ENCODE results near the gene ZNF536. TPM values are rescaled to one million over a fixed set of nuclear protein-coding genes. Genes with fewer than 3 reads are reported as not detected.
"Not testable (repeated sequence)": the region's sequence is repeated elsewhere in the genome, so short reads cannot be mapped to it uniquely, and the experiment has no call there.

The ZNF536 gene
- total RNA-seq, 1 donor from 2014 or later, result not detected

DNA sequence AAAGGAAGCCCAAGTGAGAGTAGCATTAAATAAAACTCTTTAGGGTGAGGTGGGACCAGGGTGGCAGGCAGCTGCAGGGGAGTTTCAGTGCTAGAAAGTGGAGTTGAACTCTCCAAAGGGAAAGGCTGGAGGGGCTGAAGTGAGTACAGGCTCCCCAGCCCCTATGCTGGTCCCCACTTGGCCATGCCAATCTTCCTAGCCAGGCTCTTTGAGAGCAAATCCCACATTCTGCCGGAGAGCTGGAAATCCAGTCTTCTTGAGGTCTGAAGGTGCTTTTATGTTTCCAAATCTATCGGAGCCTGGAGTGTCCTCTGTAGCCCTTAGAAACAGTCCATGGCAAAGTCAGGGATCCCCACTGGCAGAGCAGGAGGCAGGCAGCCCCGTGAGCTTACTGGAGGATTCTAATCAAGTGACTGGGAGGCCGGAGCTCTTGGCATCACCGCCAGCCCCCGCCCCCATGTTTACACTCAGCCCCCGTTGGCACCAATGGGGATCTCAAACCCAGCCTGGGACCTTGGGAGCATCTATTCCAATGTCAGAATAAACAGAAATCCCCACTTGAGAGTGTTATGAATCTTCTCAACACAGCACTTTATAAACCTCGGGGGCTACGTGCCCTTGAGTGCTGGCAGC lies 18.3 kb downstream of the ZNF536 start:
- no peak for DNase-seq

DNA sequence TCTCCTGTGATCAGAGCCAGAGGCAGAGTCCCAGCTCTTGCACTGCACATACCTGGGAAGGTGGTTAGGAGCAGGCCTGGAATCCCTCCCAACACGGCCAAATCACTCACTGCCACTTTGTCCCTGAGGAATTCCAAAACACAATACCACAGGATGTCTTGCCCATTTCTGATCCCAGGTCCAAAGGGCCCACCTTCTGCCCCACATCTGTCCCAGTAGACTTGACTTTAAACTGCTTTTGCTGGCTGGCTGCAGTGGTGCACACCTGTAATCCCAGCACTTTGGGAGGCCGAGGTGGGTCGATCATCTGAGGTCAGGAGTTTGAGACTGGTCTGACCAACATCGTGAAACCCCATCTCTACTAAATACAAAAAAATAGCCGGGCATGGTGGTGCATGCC lies 18.9 kb downstream of the ZNF536 start:
- no peak for DNase-seq

DNA sequence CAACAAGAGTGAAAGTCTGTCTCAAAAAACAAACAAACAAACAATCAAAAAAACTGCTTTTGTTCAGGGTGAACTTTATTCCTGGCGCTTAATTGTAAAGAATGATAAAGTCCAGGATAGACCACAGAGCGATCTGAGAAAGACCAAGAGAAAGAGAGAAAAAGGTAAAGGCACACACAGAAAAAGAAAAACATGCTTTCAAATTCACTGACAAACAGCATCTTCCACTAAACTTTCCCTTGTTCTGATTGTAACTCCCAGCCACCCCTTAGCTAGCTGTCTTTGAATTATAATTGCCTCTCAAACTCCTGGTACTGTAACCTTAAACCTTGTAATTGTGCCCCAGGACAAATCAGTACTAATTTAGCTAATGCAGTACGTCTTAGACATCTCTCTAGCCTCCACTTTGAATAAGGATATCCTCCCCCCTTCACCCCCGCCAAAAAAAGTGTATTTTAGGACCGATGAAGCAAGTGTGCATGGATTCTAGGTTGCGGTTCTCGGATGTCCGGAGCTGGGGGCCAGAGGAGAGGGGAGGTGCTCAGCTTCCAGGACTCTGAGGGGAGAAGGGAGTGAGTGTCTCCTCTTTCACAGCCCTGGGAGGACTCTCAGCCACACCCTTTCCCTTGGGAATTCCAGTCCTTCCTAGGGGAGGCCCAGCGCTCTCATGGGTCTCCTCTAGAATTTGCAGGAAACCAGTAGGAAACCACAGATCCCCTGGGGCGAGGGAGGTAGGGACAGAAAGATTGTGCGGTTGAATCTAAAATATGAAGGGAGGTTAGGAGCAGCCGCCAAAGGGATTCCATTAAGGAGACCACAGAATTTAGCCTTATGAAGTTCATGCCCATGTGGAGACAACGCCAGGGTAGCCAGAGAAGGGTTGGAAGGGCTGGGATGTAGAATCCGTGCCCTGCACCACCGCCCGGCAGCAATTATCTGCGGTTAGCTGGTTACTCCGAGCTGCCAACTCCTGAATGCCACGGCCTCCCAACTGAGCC lies 19.7 kb downstream of the ZNF536 start:
- DNase-seq, result no peak

DNA sequence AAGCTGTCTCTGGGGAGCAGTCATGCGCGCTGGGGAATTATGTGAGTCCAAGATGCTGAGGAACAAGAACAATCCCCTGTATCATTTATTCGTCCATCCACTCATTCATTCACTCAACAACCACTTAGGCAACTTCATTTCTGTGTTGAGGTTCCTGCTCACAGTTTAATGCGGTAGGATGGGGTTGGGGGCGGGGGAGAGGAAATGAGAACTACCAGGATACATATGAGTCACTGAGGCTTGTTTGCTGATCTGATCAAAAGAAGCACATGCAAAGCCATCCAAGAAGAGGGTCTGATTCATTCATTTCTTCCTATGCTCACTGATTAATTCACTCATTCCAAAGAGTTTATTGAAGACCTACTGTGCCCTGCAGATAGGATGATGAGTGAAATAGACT lies 20.9 kb downstream of the ZNF536 start:
- DNase-seq, result no peak

DNA sequence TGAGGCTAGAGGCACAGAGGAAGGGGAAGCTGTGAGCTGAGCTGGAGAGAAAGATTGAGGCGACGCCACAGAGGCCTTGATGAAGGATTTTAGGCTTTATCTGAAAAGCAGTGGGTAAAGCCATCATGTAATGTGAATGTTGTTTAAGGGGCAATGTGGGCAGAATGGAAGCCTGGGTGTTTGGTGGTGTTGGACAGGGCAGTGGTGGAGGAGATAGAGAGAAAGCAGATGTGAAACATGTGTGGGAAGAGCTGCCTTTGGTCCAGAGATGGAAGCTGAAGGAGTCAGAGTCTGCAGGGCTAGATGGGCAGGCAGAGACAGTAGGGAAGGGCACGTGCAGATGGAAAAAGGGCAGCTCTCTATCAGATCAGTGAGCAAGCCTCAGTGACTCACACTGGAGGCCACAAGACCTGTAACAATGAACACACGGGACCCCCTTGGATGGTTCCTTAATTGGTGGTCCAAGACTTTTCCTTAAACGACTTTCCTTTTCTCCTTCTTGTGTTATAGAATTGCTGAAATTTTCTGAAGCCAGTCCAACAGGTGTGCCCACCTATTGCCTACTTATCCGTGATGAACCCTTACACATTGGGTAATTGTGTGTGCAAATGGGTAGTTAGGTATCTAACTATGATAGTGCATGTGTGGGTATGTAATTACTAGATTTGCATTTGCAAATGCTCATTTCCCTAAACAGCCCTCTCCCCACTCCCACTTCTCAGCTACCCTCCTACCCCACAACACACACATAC lies 21.7 kb downstream of the ZNF536 start:
- DNase-seq, result no peak

DNA sequence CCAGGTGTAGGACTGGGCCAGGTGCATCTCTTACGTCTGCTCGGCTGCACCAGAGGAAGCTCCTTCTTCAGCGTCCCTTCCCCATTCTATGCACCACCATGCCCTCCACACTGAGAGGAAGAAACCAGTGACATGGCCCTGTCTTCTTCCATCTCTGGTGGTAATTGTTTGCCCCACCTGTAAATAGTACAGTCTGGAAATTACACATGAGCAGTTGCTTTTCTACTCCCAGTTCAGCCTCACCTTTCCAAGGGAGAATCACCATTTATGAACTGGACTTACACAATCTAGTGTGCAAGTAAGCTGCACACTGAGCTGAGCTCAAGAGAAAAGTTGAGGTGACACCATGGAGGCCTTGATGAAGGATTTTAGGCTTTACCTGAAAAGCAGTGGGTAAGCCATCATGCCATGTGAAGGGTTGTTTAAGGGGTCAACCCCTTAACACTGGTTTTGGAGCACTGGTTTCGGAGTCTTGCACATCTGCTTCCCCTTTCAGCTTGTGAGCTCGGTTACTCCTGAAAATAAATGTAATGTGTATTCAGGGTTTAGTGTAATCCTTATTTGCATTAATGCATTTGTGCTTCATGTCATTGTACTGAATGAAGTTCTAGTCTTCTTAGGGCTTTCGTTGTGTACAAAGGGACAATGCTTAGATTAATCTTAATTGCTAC lies 22.4 kb downstream of the ZNF536 start:
- DNase-seq, result no peak

DNA sequence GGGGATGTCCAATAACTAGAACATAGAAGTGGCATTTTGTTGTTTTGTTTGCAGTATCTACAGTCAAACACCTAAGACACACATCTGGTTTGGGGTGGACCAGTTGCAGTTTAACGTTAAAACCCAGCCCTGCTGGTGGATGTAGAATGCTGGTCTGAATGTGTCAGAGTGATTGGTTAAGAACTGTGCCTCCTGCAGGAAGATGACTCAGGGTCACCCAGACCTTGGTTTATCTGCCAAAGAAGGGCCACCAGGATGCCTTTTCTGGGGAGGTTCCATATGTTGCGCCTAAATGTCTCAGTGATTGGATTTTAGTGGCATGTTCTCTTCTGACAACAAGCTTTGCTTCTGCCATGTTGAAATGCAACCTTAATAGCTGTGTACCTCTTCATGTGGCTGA lies 23.1 kb downstream of the ZNF536 start:
- DNase-seq, result no peak

DNA sequence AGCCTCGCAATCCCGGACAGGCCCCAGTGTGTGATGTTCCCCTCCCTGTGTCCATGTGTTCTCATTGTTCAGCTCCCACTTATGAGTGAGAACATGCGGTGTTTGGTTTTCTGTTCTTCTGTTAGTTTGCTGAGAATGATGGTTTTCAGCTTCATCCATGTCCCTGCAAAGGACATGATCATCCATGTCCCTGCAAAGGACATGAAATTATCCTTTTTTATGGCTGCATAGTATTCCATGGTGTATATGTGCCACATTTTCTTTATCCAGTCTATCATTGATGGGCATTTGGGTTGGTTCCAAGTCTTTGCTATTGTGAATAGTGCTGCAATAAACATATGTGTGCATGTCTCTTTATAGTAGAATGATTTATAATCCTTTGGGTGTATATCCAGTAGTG lies 26.4 kb downstream of the ZNF536 start:
- not testable (repeated sequence) for DNase-seq

DNA sequence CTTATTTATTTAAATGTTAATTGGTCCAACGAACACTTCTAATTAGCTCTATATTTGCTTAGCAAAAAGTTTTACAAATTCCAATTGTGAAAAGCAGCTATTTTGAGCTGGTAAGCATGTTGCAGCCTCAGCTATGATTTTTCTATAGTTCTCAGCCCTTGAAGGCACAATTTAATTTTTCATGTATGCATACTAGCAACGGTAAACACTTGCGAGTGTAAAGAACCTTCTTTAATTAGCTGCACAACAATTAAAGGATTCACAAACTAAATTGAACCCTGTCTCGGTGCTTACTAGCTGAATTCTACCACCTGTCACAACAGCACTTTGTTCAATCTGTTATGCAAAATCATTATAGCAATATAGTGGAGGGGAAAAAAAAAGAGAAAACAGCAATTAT lies 29.8 kb downstream of the ZNF536 start:
- DNase-seq, result no peak

DNA sequence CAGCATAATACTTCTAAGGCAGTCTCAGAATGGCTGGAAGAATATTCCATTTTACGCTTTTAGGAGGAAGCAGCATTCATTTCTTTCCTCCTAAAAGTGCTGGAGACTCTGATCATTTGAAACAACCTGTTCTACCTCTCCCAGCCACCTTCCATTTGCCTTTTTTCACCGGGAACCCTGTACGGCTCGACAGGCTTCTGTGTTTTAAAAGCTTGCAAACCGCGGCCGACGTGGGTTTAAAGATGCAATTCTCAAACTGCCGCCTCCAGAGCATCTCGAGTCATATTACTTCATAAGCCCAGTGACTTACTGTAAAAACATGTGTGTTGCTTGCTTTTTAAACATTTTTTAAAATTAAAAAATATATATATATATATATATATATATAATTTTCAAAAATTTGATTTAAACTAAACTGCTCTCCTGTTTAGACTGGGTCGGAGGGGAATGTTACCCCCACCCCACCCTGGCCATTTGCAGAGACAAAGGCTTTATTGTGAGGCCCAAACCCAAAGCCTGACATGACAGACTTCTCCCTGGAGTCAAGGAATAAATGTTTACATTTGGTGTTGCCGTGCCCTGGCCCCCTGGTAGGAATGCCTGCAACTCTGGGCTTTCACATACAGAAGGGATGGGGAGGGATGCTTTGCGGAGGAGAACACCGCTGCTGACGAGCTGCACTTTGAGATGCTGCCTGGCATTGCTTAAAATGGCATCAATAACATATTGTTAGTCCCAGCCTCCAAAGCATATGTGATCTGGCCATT lies 30.4 kb downstream of the ZNF536 start:
- DNase-seq, result no peak

DNA sequence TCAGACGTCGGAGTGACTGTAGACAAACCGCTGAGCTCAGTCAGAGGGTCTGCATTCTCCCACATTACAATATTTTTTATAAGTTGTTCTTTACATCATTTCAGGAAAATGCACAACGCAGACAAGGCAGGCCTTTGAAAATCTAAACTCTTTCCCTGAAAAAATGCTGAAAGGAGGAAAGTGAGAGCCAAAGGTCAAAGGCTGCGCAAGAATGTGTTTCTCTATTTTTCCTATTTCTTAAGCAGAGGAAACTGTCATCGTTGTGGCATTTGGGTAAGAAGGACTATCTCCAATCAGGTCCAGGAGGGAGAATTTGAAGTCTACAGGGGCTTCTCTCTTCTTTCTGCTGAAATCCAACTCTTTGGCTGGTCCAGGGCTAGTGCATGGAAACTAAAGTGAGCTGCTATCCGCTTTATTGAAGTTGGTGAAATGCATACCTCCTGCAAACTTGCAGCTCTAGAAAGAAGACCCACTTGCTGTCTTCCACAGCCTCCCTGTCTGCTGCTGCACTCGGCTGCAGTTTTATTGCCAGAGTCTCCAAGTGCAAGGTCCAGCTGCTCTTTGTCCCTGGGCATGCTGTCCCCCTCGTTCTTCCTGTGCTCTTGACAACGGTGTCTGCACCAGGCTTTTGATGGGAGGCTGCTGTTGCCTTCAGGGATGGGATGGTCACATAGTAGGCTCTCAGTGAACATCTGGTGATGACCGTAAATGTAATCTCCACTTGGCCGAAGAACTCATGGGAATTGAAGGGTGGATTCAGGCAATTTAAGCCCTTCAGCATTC lies 31.2 kb downstream of the ZNF536 start:
- no peak for DNase-seq

DNA sequence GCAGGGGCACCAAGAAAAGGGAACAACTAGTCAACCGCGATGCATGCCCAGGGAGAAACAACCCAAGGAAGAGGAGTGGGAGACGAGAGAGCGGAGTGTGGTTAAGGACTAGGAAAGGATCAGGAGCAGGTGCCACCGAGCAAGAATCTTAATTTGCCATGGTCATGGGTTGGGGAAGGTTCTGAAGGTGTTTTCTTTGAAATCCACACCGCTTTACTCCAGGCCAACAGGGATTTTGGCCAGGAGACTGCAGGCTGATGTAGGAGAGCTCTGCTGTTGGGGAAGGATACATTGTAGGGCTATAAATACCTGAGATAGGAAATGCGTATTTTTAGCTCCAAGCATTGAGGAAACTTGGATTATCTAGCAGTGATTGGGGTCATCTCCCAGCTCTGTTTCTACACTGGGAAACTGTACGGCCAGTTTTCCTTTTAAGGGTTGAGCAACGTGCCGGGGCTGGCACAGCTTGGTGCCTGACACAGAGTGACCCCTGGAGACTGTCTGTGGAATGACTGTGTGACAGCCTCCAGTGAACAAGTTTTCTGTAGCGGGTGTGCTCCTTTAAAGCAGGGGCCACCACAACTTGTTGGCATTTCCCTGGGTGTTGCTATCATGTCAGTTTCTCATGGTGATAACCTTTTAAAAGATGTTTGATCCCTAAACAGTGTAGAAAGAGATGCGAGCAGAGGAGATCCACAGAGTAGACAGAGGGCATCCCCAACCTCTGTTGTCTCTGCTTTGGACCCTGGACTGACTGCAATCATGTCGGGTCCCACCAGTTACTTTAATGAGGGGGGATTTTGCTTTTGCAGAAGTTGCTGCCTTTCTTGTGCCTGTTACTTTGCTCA lies 34.3 kb downstream of the ZNF536 start:
- no peak for DNase-seq

DNA sequence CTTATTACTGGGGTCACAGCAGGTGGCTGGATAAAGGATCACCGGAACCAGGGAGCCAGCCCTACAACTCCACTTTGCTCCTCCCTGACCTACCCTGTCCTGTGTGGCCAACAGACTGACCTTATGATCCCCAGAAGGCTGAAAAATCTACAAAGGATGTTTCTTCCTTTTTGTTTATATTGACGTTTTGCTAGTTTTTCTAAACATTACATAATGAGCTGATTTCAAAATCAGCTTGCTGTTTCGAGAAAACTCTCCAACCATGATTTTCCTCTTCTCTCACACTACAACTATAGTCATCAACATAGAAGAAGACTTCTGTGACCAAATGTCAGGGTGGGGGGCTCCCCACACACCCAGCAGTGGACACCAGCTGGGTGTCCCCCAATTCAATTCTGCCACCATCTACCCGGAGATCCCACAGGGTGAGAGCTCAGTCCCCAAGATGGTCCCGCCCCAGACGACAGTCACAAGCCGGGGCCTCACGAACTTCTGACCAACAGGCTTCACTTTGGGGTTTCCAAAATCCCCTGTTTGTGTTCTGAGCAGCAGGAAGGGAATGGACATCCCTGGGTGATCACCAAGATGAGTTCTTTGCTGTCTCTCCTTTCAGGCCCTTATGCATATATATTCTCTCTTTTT lies 35.0 kb downstream of the ZNF536 start:
- no peak for DNase-seq

DNA sequence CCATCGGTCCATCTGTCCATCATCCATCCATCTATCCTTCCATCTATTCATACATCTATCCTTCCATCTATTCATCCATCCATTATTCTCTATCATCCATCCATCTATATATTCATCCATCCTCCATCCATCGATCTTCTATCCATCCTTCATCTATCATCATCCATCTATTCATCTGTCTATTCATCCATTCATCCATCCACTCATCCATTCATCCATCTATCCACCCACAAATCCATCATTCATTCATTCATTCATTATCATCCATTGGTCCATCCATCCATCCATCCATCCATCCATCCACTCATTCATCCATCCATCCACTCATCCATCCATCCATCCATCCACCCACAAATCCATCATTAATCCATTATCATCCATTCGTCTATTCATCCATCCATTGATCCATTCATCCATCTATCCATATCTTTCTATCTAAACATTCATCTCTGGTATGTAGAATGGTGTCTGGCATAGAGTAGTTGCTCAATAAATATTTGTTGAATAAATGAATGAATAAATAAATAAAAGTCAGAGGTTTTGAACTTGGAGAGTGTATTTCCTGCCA lies 36.6 kb downstream of the ZNF536 start:
- DNase-seq, result no peak

DNA sequence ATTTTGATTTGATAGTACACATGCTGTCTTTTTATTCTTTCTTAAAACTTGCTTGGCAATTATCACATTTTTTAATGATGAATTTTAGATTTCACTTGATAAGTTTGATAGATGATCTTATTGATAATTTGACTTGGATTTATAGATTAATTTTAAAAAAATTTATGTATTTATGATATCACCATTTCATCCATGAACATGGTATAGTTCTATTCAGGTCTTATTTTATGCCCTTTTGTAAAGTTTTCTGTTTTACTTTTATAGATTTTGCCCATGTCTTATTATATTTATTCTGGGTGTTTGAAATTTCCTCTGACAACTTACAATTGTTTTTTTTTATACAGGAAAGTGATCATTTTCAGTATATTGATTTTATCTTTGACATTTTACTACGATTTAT lies 39.5 kb downstream of the ZNF536 start:
- no peak for DNase-seq

DNA sequence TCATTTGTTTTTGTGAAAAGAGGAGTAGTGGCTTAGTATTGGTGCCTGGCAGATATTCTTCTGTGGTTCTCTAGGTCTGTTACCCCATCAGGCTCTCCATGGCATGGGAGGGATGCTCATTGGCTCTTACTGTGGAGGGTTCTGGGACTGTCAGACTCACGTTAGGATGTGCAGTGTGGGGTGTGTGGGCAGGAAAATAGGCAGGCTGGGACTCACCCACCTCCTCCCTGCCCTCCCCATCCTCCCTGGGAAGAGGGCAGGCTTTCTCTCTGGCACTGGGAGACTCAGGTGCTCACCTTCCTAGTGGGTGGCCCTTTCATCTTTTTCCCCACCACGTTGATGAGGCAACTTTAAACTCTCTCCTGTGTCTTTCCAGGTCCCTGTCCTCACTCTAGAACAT lies 44.2 kb downstream of the ZNF536 start:
- no peak for DNase-seq

DNA sequence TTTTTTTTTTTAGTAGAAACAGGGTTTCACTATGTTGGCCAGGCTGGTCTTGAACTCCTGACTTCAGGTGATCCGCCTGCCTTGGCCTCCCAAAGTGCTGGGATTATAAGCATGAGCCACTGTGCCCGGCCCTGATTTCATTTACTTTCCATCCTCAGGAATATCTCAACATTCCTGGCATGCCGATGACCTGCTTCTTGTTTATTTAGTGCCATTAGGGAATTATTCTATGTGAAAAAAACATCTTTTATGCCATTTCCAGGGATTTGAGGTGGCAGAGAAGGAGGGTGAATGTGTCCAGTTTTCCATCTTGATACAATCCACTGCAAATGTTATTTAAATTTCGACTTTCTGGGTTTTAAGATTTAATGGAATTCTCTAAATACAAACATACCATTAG lies 45.0 kb downstream of the ZNF536 start:
- DNase-seq, result not testable (repeated sequence)

DNA sequence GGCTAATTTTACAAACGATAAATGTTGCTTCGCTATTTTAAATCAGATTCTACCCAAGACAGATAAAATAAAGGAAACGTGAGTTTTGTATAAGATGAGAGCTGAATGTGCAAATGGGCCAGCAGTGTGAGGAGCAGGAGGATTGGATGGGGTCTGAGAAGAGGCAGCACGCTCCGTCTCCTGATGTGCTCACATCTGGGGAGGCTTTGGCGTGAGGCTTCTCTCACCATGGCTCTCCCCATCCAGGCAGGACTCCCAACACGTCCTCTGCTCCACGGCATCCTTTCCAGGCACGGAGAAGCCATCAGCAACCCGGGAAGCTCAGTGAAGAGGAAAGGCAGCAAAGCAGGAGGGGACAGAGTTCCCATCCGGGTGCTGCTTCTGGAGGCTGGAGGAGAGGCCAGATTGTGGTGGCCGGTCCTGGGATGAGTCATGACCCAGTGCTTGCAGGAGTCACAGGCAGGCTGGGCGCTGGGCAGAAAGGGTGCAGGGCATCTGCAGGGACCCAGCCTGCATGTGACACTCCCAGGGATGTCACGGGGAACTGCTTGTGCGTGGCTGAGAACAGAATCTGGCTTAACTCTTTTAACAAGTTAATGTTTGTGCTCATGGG lies 47.5 kb downstream of the ZNF536 start:
- DNase-seq, result no peak

DNA sequence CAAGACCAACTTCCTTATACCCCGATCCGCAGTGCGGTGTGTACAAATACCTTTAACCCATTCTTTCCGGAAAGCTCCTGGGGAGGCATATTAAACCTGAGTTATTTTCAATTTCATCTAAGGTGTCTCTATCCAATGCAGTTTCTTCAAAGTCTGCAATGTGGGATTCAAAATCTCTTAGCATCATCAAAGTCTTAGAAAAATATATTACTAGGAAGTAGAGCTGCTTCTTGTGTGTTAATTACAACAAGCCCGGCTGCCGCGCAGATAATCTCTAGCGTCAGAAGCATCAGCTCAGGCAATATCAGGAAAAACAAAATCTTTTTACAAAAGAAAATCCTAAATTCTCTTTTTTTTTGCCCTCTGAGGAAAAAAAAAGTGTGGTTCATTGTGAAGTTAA lies 48.1 kb downstream of the ZNF536 start:
- DNase-seq, result no peak
